Keratinocyte (primary cell): ENCODE measurements around the gene ESF1. TPM values are rescaled to one million over a fixed set of nuclear protein-coding genes. Genes with fewer than 3 reads are reported as not detected.

Source experiments
- DNase-seq: peaks from one replicate; pipeline ENCODE4 v3.0.0-alpha.2; 2011; ENCODE audit warnings: low read depth, missing footprints, low spot score
- FAIRE-seq: peaks from 2 replicates; lab custom pipeline; 2011; peaks lifted over from hg19 to GRCh38; lab: Jason Lieb, UNC
- H2AFZ ChIP-seq: 2 replicates; pipeline ENCODE4 v1.6.0; 2012; ENCODE audit warnings: low read length, control low read depth, inconsistent platforms; ENCODE audit not compliant: control insufficient read depth
- H3K27ac ChIP-seq: 2 replicates; pipeline ENCODE4 v1.5.1; 2011; ENCODE audit warnings: low read length; ENCODE audit not compliant: control insufficient read depth, insufficient read depth
- H3K27me3 ChIP-seq: 3 replicates; pipeline ENCODE4 v1.6.0; 2011; ENCODE audit warnings: low read length; ENCODE audit not compliant: control insufficient read depth, insufficient read depth; ENCODE audit errors: extremely low read depth
- H3K36me3 ChIP-seq, 2 experiments: 2 replicates in 1 of 2; 3 replicates in 1 of 2; pipeline ENCODE4 v1.5.1; 2011; ENCODE audit warnings: low read length in 2 of 2, mild to moderate bottlenecking in 1 of 2; ENCODE audit not compliant: control insufficient read depth in 2 of 2, insufficient read depth in 2 of 2; ENCODE audit errors: extremely low read depth in 1 of 2
- H3K4me1 ChIP-seq: 3 replicates; pipeline ENCODE4 v1.5.1; 2011; ENCODE audit warnings: low read length; ENCODE audit not compliant: control insufficient read depth, insufficient read depth; ENCODE audit errors: extremely low read depth
- H3K4me2 ChIP-seq: 3 replicates; pipeline ENCODE4 v1.6.0; 2011; ENCODE audit warnings: low read depth, low read length; ENCODE audit not compliant: control insufficient read depth, insufficient read depth; ENCODE audit errors: extremely low read depth
- H3K4me3 ChIP-seq, 3 experiments: fragments of 200-600 bp in 1 of 3; sonication (generic) in 1 of 3; 2 replicates in 2 of 3; 3 replicates in 1 of 3; pipeline ENCODE4 v1.5.1; 2011 to 2016; ENCODE audit warnings: low read length in 3 of 3, mild to moderate bottlenecking in 3 of 3, control low read depth in 2 of 3, inconsistent platforms in 1 of 3, low read depth in 1 of 3, mixed read lengths in 1 of 3, mixed run types in 1 of 3, moderate library complexity in 1 of 3; ENCODE audit not compliant: control insufficient read depth in 2 of 3, insufficient read depth in 2 of 3; ENCODE audit errors: extremely low read depth in 1 of 3
- H3K79me2 ChIP-seq: 2 replicates; pipeline ENCODE4 v1.6.0; 2012; ENCODE audit warnings: low read length; ENCODE audit not compliant: control insufficient read depth, insufficient read depth
- H3K9ac ChIP-seq: 3 replicates; pipeline ENCODE4 v1.6.0; 2011; ENCODE audit warnings: low read length; ENCODE audit not compliant: control insufficient read depth, insufficient read depth; ENCODE audit errors: extremely low read depth
- H3K9me1 ChIP-seq: 3 replicates; pipeline ENCODE4 v1.6.0; 2011; ENCODE audit warnings: low read length; ENCODE audit not compliant: control insufficient read depth, insufficient read depth; ENCODE audit errors: extremely low read depth
- H3K9me3 ChIP-seq: 2 replicates; pipeline ENCODE4 v1.5.1; 2012; ENCODE audit warnings: low read depth, low read length; ENCODE audit not compliant: control insufficient read depth
- H4K20me1 ChIP-seq: 3 replicates; pipeline ENCODE4 v1.6.0; 2011; ENCODE audit warnings: low read length; ENCODE audit not compliant: control insufficient read depth, insufficient read depth; ENCODE audit errors: extremely low read depth
- CTCF ChIP-seq, 3 experiments: IDR thresholded peaks in 1 of 3; conservative IDR thresholded peaks in 1 of 3; optimal IDR thresholded peaks in 1 of 3; 2 replicates in 2 of 3; 3 replicates in 1 of 3; pipeline versions ENCODE3 to v1.5.1; 2011; ENCODE audit warnings: low read length in 3 of 3, mild to moderate bottlenecking in 3 of 3, moderate library complexity in 2 of 3, control low read depth in 1 of 3, inconsistent platforms in 1 of 3; ENCODE audit not compliant: insufficient read depth in 2 of 3; ENCODE audit errors: extremely low read depth in 1 of 3
- EZH2 ChIP-seq: IDR thresholded peaks from one replicate; pipeline ENCODE4 v1.6.1; 2012; ENCODE audit warnings: inconsistent platforms, mild to moderate bottlenecking, low read length, moderate library complexity
- dilution Hi-C: fragments of 300-500 bp; cut with MboI; formaldehyde crosslinking; loops from one replicate; pipeline ENCODE4 v1.7.0; 2020; ENCODE audit warnings: low sequenced_read_pairs; ENCODE audit not compliant: extremely low pct_ligation_motif_present
- polyA plus RNA-seq, 5 experiments: library from polyadenylated mRNA; depleted of rRNA in 3 of 5; stranded (reverse) in 3 of 5; stranded (forward) in 1 of 5; unstranded in 1 of 5; fragments of >200 nt; gene quantifications; 1 replicate in 1 of 5; 2 replicates in 3 of 5; 3 replicates in 1 of 5; pipeline versions ENCODE4 v1.2.1 to v1.2.3, GENCODE V29; 2011 to 2012; ENCODE audit warnings: missing spikeins in 2 of 5, low read depth in 1 of 5, low replicate concordance in 1 of 5

Gene ESF1
- polyA plus RNA-seq, 1 donor (not counting 4 experiments of a cell fraction or from before 2014, with no cell fraction given): 10.8 TPM

GRCh38 chr20:13809855-13810254 lies 25.1 kb upstream of the ESF1 start:
- Histone ChIP-seq H2AFZ (no peak overlapping the region), H3K27me3 (no peaks in the 10 kb centered on the region), H3K27ac (no peak overlapping the region), H4K20me1 (no peaks in the 10 kb centered on the region), H3K4me3 (no peak overlapping the region), H3K36me3 (peaks cover 18 to 31% of the 10 kb centered on the region in 2 experiments), H3K9ac (no peak overlapping the region), H3K4me1 (no peaks in the 10 kb centered on the region), H3K4me2 (no peak overlapping the region), H3K9me3 (no peaks in the 10 kb centered on the region), H3K9me1 (no peaks in the 10 kb centered on the region), H3K79me2 (no peaks in the 10 kb centered on the region)
- dilution Hi-C loops: no loop called here
- no peak for TF ChIP-seq CTCF (optimal IDR thresholded peaks at IDR 0.05 in 1 of 3, IDR thresholded peaks at IDR 0.05 in 1 of 3, conservative IDR thresholded peaks at IDR 0.05 in 1 of 3; ENCODE audit: extremely low read depth in 1 of 3, insufficient read depth in 2 of 3, low read length in 3 of 3)
- TF ChIP-seq EZH2: no peak
- no peak for DNase-seq
- no peak for FAIRE-seq

GRCh38 chr20:13809373-13809772 lies 24.7 kb upstream of the ESF1 start:
- peaks cover 18 to 31% of the 10 kb centered on the region in 2 experiments for H3K36me3 ChIP-seq
- H3K27ac ChIP-seq: no peak overlapping the region
- dilution Hi-C loops: no loop called here
- H3K4me1 ChIP-seq: no peaks in the 10 kb centered on the region
- H2AFZ ChIP-seq: no peak overlapping the region
- H3K9ac ChIP-seq: no peak overlapping the region
- H3K9me3 ChIP-seq: no peaks in the 10 kb centered on the region
- H3K4me3 ChIP-seq: no peak overlapping the region
- FAIRE-seq (no peak), DNase-seq (no peak)
- no peaks in the 10 kb centered on the region for H3K9me1 ChIP-seq
- TF ChIP-seq CTCF (optimal IDR thresholded peaks at IDR 0.05 in 1 of 3, IDR thresholded peaks at IDR 0.05 in 1 of 3, conservative IDR thresholded peaks at IDR 0.05 in 1 of 3; ENCODE audit: extremely low read depth in 1 of 3, insufficient read depth in 2 of 3, low read length in 3 of 3): no peak
- TF ChIP-seq EZH2: no peak
- no peaks in the 10 kb centered on the region for H3K79me2 ChIP-seq
- H3K27me3 ChIP-seq: no peaks in the 10 kb centered on the region
- H3K4me2 ChIP-seq: no peak overlapping the region
- no peaks in the 10 kb centered on the region for H4K20me1 ChIP-seq
